Left forelimb (tissue), 1 donor: ENCODE measurements around the gene MAPK8IP3.
"Not testable (repeated sequence)": the region's sequence is repeated elsewhere in the genome, so short reads cannot be mapped to it uniquely, and the experiment has no call there.

ENCODE experiments used
- DNase-seq: peaks from one replicate; pipeline ENCODE4 v3.0.0-alpha.2; 2018; ENCODE audit warnings: low spot score

MAPK8IP3 gene

DNA sequence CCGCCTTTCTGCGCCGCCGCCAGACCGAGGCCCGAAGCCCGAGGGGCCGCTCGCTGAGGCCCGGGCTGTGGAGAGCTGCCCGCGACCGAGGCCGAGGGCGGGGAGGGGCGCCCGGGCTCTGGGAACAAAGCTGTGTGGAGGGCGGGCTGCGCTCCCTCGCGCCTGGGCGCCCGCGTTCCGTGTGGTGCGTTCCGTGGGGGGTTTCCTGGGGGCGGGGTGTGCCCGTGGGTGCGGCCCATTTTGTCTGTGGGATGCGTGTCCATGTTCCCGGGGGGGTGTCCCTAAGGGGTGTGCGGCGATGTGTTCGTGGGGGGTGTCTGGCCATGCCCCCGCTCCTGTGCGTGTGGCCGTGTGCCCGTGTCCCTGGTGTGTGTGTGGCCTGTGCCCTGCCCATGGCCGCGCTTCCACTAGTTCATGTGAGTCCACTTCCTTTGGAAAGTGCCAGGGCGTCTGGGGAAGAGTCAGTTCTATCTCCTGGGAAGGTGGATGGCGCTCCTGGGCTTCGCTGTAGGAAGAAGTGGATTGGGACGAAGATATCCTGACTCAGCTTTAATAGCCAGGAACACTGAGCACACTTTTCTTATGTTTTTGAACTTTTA is 27.4 kb upstream of the MAPK8IP3 start:
- no peak for DNase-seq

GRCh38 chr16:1680361-1680760 is 25.6 kb upstream of the MAPK8IP3 start:
- DNase-seq, result no peak

DNA sequence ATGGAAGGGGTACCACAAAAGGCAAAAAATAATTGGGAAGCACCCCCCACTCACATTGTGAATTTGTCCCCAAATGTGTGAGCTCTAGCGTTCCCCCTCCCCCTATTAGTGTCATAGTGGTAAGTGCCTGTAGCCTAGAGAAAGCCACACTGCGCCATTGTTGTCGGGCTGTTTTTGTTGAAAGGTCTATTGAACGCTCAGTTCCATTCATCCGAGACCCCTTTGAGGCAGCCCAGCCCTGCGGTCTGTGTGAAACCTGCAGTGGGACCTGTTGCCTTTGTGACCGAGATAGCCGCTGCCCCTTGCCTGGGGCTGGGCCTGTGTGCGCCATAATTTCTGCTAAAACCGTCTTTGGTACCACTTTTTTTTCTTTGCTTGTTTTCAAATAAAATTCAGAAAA is 25.0 kb upstream of the MAPK8IP3 start:
- DNase-seq, result no peak

- DNase-seq, result no peak
Measured at GRCh38 chr16:1687427-1688316, 18.3 kb upstream of the MAPK8IP3 start.

DNA sequence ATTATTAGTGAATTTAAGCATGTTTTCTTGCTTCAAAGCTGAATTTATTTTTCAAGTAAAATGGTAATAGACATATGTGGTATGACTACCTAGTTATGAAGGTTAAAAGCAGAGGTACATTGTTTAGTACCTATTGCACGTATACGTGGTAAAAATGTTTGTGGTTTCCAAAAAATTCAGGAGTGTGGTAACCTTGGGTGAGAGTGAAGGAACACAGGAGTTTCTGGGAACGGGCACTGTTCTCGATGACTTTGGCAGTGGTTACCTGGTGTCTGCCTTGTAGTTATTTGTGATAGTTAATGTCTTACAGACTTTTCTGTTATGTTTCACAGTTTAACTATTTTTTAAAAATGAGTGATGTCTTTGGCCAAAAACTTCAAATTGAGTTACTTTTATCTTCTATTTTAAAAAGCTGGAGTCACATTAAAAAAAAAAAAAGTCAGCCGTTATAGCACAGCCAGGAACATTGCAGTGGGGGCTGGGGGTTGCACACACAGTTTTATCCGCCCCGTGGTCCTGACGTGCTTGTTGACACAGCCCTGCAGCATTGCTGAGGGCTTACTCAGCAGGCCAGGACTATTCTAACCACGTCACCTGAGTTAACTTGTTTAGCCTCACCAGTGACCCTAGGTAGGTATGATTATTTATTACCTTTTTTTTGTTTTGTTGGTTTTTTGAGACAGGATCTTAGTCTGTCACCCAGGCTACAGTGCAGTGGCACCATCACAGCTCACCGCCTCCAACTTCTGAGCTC is 17.0 kb upstream of the MAPK8IP3 start:
- DNase-seq, result no peak

- DNase-seq, result no peak
Measured at GRCh38 chr16:1689853-1690252, 16.1 kb upstream of the MAPK8IP3 start.

DNA sequence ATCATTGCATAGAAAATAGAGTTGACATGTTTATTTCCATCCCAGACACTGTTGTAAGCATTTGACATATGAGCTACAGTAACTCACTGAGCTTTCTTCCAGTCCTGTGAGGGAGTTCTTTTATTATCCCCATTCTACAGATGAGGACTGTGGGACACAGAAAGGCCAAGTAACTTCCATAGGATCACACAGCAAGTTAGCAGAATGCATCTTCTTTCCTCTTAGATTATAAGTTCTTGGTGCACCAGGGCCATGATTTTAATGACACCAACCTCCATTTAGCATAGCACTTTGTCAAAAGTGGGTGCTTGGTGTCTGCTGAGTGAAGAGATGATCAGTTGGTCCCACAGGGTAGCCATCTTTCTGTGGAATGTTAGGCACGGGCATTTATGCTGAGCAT is 15.2 kb upstream of the MAPK8IP3 start:
- no peak for DNase-seq

GRCh38 chr16:1691276-1691675 is 14.7 kb upstream of the MAPK8IP3 start:
- no peak for DNase-seq

- DNase-seq, result no peak
Measured at GRCh38 chr16:1691956-1692355, 14.0 kb upstream of the MAPK8IP3 start.

DNA sequence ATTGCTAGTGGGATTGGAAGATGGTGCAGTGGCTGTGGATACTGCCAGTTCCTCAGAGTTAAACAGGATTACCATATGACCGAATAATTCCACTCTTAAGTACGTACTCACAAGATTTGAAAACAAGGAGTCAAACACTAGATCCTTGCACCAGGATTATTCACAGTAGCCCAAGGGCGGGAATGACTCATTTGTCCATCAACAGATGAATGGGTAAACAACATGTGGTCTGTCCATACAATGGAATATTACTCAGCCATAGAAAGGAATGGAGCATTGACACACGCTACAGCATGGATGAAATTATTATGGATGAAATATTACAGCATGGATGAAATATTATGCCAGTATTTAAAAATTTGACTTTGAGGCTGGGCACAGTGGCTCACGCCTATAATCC is 9.1 kb upstream of the MAPK8IP3 start:
- no peak for DNase-seq

DNA sequence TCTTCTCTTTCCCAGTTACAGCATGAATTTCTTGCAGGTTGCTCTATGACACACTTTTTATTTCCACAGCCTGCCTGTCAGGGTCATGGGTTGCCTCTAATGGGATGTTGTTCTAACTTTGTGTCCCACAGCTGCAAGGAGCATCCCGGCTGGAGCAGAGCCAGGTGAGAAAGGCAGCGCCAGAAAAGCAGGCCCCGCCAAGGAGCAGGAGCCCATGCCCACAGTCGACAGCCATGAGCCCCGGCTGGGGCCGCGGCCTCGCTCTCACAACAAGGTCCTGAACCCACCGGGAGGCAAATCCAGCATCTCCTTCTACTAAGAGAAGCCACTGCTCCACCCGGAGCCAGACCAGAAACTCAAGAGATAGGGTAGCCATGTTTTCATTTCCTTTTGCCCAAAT is 7.3 kb upstream of the MAPK8IP3 start:
- DNase-seq, result peak; percentile 34

DNA sequence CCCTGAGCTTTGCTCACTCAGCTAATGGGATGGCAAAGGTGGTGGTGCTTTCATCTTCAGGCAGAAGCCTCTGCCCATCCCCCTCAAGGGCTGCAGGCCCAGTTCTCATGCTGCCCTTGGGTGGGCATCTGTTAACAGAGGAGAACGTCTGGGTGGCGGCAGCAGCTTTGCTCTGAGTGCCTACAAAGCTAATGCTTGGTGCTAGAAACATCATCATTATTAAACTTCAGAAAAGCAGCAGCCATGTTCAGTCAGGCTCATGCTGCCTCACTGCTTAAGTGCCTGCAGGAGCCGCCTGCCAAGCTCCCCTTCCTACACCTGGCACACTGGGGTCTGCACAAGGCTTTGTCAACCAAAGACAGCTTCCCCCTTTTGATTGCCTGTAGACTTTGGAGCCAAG is 5.7 kb upstream of the MAPK8IP3 start:
- no peak for DNase-seq

DNA sequence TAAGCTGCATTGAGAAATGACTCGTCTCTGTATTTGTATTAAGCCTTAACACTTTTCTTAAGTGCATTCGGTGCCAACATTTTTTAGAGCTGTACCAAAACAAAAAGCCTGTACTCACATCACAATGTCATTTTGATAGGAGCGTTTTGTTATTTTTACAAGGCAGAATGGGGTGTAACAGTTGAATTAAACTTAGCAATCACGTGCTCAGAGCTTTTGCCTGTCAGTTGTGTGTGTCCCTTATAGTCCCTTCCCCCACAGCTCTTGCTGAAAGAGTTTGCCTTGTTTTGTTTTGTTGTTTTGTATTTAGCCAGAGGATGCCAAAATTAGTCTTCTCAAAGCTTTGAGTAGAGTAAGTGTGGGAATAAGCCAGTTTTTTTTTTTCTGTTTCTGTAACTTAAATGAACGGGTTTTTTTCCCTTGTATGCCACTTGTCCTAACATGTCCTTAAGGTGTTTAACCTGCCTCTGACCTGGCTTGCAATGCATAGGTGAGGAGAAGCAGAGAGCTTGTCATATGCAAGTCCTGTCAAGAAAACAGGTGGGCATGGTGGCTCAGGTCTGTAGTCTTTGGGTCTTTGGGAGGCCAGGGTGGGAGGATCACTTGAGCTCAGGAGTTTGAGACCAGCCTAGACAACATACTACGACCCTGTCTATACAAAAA is 4.6 kb upstream of the MAPK8IP3 start:
- DNase-seq, result no peak

DNA sequence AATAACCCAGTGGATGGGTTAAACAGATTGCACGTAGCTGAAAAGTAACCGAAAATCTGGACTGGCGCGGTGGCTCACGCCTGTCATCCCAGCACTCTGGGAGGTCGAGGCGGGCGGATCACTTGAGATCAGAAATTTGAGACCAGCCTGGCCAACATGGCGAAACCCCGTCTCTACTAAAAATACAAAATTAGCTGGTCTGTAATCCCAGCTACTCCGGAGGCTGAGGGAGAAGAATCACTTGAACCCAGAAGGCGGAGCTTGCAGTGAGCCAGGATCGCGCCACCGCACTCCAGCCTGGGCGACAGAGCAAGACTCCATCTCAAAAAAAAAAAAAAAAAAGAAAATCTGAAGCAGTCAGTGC is 689 bp upstream of the MAPK8IP3 start:
- not testable (repeated sequence) for DNase-seq

DNA sequence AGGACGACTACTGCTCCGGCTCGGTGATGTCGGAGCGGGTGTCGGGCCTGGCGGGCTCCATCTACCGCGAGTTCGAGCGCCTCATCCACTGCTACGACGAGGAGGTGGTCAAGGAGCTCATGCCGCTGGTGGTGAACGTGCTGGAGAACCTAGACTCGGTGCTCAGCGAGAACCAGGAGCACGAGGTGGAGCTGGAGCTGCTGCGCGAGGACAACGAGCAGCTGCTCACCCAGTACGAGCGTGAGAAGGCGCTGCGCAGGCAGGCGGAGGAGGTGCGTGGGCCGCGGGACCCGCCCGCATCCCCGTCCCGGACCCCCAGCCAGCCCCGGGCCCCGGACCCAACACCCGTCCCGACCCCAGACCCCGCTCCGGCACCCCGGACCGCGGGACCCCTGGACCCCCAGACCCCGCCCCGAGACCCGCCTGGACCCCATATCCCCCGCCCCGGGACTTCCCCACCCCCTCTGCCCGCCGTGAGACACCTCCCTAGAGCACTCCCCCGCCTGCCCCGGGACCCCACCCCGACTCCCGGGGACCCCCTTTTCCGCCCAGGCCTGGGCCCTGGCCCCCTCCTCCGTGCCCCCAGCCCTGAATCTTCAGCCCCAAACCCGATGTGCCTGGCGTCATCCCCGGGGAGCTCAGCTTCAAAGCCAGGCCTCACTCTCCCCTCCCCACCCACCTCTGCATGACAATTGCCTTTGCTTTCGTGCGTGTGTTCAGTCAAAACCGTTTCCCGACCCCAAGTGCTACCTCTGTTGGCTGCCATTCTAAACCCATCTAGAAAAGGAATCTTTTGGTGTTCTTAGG is 594 bp downstream of the MAPK8IP3 start:
- no peak for DNase-seq

DNA sequence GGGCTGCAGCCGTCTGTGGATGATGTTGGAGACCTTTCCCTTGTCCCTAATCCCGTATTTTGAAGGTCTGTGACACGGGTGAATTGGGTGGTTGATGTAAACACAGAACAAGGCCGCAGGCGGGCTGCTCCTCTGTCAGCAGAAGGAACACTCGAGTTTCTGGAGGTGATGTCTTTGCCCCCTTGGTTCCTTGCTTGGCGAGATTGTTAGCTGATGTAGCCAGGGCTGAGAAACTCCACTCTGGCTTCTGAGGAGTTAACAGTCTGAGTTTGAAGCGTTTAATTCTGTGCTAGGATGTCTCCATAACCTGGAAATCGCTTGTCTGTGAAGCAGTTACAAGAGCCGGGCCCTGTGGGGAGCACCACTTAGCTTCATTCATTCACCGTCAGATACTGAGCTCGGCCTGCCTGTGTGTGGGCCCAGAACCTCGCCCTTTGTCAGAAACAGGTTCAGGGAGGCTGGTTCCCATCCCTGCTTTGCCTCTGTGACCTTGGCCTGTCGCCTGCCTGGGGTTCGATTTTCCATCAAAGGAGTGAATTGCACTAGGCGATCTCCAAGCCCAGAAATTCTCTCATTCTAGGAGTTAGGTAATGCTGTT is 1.3 kb downstream of the MAPK8IP3 start:
- DNase-seq, result no peak

DNA sequence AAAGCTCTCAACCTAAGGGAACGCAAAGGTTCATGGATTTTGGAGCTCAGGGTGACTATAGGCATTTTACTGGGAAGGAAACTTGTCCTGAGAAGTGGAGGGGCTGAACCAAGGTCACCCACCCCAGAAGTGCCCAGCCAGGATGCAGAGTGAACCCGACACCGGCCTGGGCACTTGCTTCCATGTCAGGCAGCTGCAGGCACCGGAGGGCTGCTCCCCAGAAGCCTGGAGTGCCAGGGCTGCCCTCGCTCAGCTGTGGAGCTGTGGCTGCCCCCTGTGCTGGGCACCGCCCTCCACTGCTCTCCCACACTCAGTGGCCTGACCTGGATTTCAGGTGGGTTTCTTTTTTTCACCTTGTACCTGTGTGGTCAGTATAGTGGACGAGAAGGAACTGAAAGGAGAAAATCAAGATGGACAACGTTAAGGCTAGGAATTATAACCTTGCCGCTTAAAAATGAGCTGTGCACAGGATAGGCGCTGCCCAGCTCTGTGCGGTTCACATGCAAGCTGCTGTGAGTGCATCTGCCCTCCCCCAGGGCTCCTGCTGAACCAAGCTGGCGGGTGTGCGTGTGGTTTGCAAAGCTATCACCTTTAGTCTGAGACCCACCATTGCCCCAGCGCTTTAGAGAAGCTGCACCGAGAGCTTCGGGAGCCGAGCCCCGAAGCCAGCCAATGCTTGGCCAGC is 2.2 kb downstream of the MAPK8IP3 start:
- DNase-seq, result no peak

- no peak for DNase-seq
Measured at GRCh38 chr16:1708768-1709180, 2.8 kb downstream of the MAPK8IP3 start.

DNA sequence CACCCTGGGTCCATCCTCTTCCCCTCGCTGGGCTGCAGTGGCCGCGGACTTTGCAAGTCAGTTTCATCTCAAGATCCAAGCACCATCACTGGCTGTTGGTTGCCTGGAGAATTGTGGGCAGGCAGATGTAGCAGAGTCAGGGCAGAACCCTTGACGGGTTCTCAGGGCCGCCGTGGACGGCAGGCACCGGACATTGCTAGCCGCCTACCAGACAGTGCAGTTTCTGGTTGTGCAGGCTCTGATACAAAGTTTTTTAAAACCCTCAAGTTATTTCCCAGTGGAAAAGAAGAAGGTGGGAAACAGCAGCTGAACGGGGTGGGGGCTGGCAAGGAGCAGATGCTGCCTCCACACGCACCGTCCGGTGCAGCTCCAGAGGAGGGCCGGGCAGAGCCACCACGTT is 3.4 kb downstream of the MAPK8IP3 start:
- DNase-seq, result no peak

GRCh38 chr16:1710811-1711507 is 5.0 kb downstream of the MAPK8IP3 start:
- no peak for DNase-seq
